Activated gamma-delta T cell (primary cell): Measurements from ENCODE around the gene LFNG.
A peak's percentile ranks its signal among the peaks of the same experiment; 100 is the strongest.

Experiments used
- DNase-seq: peaks from one replicate; lab custom pipeline; 2025; lab: John Stamatoyannopoulos, UW
- total RNA-seq, 2 donors: gene quantifications; one replicate each; lab custom pipeline; 2026; lab: John Stamatoyannopoulos, UW

Gene LFNG, protein sequence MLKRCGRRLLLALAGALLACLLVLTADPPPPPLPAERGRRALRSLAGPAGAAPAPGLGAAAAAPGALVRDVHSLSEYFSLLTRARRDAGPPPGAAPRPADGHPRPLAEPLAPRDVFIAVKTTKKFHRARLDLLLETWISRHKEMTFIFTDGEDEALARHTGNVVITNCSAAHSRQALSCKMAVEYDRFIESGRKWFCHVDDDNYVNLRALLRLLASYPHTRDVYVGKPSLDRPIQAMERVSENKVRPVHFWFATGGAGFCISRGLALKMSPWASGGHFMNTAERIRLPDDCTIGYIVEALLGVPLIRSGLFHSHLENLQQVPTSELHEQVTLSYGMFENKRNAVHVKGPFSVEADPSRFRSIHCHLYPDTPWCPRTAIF
- 174 to 261 reads per million in 2 donors for total RNA-seq

DNA sequence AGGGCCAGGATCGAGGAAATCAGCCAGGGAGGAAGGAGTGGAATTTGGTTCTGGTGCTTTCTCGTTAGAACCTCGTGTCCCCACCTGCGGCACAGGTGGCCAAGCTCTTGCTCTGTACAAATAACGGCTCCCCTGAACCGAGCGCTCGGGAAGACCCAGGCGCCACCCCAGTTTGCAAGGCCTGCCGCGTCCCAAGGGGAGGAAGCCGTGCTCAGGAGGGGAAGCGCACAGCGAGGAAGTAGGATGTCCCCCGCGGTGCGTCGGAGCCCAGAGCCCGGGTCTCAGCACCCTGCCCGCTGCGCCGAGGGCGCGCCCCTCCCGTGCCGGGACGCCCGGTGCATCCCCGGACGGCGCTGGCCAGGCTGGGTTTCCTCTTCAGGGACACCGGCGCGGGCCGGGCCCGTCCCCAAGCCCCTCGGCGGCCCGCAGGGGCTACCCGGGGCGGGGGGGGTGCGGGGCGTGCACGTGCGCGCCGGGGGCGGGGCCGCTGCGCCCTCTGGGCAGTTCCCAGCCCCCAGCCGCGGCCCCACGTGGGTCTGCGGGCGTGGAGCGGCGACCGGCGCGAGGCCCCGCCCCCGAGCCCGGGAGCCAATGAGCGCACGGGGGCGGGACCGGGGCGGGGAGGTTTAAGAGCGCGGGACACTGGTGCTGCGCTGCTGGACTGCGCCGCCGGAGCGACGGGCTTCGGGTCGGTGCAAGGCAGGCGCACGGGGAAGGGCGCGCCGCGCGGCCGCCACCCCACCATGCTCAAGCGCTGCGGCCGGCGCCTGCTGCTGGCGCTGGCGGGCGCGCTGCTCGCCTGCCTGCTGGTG lies at the start of gene LFNG:
Gene LFNG, plus strand, starts transcription at position 656 of the 812 bp plus-strand sequence. Its CDS starts 88 bp downstream, at position 744.
- DNase-seq = peak; percentile 77

DNA sequence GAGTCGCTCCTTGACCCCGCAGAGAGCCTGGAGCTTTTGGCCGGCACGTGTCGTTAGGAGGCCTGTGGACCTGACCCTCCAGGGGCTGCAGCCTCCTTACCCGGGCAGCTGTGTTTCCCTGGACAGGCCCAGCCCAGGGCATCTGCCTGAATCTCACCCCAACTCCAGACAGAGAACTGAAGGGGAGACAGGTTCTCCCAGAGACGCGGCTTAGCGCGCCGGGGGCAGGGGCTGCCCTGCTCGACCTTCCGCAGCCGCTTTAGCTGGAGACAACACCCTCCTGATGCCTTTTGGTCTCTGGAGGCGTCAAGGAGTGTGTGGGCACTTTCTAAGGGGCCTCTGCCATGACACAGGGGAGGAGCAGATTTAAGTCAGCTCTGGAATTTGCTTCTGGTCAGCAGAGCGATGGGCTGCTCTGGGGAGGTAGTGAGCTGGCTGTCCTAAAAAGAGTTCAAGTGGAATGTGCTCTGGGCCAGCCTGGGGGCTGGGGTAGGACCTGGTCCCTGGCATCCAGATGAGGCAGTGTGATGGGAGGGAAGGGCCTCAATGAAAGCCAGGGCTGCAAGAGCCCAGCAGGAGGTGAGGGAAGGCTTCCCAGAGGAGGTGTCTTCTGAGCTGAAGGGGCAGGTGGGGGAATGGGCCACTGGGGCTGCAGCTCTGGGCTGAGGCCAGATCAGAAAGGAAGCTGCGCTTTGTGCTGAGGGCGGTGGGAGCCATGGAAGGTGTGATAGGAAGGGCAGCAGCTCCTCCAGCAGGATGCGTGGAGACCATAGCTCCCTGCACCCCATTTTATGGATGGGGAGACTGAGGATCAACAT lies 49.2 kb upstream of the LFNG start:
- no peak for DNase-seq

DNA sequence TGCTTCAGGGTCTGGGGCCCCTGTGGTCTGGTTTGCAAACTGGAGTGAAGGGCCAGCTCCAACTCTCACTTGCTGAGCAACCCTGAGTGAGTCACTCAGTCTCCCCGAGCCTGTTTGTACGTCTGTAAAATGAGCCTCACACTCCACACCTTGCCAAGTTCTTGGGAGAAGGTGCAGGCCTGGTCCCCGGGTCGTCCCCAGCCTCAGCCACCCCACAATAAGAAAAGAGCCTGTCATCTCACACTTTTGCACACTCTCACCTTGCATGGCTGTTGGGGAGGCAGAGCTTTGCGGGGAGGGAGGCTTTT lies 48.6 kb upstream of the LFNG start:
- no peak for DNase-seq

DNA sequence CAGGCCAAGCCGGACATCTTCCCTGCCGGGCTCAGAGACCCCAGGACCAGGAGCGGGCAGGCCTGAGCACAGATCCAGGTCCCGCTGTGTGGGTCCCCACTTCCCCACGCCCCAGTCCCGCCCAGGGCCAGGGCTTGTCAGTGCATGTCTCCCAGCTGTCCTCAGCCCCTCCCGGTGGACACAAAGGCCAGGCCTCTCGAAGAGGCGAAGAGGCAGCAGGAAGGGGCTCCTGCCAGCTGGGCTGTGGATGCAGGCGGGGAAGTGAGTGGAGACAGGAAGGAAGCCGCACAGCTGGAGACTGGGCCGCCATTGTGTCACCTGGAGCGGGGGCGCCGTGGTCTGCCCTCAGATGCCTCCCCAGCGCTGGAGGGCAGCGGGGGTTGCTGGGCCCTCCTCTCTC lies 48.2 kb upstream of the LFNG start:
- DNase-seq = no peak

DNA sequence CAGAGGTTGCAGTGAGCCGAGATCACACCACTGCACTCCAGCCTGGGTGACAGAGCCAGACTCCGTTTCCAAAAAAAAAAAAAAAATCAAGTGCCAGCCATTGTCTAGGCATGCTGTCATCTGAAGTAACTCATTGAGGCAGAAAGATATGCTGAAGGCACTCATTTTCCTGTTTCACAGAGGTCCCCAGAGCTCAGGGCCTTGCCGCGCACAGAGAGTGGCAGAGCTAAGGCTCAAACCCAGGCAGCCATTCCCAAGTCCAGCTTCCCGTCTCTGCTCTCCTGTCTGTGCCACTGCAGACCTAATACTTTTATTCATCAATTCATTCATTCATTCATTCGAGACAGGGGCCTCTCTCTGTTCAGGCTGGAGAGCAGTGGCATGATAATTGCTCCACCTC lies 46.8 kb upstream of the LFNG start:
- DNase-seq = no peak

DNA sequence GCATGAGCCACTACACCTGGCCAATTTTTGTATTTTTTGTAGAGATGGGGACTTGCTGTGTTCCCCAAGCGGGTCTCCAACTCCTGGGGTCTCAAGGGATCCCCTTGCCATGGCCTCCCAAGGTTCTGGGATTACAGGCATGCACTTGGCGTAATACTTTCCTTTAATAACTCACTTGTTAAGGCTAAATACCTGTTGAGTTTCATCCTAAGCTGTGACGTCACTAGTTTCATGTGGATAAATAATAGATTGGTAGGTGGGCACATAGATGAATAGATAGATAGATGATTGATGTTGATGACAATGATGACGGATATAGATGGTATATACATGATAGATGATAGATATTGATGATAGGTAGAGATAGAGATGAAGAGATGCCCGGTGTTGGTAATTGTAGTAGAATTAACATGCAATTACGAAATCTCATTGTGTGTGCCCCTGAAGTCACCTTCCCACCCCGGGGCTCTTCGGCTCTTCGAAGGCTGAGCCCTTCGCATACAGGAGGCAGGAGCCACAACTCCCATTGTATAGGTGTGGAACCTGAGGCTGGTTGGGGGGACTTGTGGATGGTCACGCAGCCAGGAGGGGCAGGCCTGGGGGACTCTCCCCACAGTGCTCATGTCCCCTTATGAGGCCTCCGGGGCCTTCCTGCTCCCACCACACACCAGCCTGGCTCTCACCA lies 45.9 kb upstream of the LFNG start:
- no peak for DNase-seq

DNA sequence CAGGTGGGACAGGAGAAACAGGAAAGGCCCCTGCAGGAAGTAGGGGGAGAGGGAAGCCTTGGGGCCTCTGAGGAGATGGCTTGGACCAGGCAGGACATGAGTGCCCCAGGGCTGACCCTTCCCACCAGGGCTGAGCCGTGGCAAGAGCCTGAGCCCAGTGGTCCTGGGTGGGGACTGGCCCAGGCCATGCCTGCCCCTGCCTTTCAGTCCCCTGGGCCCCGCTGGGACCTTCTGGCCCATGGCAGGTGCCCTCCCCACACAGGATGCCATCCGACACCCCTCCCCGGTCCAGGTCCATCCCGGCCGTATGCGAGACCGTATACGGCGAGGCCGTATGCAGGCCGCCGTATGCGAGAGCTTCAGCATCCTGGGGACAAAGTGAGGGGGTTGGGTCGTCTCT lies 45.4 kb upstream of the LFNG start:
- no peak for DNase-seq

DNA sequence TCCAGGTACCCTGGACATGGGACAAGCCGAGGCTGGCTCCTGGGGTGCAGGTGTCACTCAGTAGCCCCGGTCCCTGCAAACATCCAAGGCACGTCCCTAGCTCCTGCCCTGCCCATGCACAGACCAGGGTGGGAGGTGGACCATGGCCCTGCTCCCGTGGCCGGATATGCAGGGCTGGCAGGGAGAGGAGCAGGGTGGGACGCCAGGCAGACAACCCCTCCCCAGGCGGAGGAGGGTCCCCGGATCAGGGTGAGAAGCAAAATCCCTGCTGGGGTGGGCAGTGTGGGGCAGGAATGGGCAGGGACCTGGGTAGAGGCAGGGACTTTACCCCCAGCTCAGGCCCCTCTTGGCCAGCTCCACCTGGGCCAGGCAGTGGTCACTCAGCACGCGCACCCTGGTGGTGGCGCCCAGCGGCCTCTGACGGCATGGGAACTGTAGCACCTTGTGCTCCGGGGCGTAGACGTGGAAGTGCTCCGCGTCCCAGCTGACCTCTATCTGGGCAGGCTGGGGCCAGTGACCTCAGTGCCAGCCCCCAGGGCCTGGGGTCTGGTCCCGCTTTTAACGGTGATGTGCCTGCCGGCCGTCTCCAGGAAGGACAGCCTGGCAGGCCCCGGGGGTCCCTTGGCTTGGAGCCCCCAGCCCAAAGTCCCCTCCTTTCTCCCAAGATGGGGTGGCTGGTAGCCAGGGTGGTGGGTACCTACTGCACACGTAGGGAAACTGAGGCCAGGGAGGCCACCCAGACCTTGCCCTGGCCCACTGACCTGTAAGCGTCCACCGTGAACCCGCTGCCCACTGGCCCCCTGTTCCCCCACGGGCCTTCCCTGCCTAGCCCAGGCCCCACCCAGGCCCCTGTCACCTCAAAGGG lies 44.5 kb upstream of the LFNG start:
- DNase-seq = no peak

DNA sequence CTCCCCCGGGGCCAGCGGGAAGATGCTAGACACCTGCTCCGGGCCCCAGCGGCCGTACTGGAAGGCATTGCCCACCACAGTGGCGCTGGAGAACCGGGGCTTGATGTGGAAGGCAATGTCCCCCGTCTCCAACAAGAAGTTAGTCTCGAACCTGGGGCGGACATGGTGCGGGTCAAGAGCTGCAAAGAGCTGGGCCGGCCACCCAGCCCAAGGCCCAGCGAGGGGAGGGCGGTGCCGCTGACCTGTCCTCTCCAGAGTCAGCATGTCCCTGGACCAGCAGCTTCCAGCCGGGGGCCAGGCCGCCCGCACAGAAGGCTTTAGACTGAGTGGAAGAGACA lies 43.9 kb upstream of the LFNG start:
- no peak for DNase-seq

DNA sequence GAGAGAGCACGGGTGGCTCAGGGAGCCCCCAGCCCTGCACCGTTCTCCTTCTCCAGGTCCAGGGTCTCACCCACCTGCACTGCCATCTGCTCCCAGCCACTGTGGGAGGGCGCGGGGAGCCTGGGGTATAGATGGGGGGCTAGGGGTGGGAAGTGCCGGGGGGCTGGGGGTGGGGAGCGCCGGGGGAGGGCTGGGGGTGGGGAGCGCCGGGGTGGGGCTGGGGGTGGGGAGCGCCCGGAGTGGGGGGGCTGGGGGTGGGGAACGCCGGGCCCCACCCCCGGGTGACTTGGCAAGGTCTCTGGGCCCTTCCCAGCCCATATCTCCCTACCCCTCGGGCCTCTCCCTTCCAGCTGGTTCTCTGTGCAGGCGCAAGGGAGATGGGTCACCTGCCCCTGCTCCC lies 43.3 kb upstream of the LFNG start, which contains the start of gene GRIFIN:
Gene GRIFIN, minus strand, starts transcription at position 101 of the 400 bp plus-strand sequence. Its CDS starts 15 bp downstream, at position 86.
- DNase-seq = no peak

DNA sequence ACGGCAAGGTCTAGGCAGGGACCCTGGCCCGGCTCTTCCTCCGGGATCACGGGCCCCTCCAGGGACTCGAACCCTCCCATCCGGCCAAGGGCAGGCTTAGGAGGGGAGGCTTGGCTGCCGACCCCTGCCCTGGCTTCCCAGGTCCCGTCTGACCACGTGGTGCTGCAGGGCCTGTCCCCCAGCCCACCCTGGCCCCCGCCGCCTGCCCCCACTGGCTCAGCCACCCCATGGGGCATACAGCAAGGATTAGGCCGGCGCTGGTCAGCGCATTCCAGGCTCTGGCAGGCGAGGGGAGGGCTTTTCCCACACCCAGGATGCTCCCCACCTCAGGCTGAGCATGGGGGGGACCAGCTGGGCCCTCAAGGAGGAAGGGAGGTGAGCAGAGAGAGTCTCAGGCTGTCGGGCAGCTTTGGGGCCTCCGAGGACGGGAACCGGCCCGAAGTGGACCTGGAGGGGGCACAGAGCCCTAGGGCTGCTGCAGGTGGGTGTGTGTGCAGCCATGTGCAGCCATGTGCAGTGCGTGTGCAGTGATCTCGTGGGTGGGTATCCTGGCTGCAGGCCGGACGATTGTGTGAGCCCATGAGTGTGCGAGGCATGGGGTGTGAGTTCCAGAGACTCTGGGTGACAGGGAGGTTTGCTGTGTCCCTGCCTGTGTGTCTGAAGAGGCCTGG lies 42.7 kb upstream of the LFNG start:
- DNase-seq = no peak

DNA sequence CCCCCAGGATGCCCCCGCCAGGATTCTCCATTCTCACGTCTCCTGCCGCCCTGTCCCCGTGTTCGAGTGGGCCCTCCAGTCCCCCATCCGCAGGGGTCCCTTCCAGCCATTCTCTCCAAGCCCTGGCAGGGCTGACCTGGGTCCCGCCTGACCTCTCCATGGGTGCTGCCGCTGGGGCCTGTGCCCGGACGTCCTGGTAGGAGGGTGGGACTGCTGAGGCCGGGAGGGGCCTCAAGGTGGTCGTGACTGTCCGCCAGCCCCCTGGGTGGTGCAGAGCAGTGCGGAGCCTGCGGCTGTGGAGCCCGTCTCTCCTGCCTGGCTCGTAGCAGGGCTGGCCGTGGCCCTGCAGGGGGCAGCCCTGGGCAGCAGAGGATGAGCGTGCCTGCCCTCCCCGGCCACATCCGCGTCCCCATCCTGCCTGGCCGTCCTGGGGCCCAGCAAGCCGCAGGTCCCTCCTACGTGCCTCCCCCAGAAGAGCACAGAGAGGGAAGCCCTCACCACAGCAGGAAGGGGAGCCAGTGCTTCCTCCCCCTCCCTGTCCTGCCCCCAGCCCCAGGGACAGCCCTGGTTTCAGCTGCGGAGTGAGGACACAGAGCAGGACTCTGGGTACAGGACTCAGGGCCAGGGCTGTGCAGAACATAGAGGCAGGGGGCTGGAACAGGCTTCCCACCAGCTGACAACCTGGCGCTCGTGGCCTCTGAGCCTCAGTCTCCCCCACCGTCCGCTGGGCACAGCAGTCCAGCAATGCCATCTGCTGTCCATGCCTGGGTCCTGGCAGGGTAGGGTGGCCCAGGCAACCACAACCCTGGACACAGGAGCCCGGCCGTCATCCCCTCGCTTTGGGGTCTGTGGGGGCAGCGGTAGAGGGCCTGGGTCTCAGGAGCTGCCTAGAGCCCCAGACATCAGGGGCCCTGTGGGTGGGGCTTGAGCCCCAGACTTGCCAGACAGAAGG lies 41.9 kb upstream of the LFNG start:
- peak; percentile 36 for DNase-seq

DNA sequence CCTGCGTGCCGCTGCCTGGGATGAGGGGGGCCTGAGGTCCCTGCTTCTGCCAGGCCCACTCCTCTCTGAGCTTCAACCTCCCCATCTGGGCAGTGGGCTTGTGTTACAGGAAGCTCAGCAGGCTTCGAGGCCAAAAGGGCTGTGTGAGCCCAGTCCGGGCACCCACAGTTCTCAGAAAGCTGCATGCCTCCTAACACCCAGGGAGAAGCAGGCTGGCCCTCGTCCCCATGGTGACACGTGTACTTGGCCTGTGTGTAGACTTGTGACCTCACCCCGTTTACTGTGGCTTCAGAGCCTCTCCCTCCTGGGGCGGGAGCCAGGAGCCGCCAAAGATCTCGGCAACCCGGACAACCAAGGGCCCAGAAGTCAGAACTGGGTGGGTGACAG lies 41.2 kb upstream of the LFNG start:
- DNase-seq = no peak

DNA sequence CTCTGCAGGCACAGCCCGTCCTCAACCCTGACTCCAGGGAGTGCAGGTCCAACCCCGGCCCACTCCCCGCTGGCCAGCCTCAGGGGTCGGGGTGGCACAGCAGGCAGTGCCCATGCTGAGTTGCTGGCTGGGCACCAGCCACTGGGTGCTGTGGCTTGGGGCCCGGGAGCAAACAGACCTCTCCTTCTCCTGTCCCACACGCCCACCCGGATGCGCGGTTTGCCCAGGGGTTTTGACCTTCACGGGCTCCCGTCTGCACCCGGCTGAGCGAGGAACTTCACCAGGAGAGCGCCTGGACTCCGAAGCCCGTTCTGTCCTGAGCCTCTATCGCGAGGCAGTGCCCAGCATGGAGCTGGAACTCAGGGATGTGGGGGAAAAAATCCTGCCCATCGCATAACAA lies 40.8 kb upstream of the LFNG start:
- DNase-seq = no peak

DNA sequence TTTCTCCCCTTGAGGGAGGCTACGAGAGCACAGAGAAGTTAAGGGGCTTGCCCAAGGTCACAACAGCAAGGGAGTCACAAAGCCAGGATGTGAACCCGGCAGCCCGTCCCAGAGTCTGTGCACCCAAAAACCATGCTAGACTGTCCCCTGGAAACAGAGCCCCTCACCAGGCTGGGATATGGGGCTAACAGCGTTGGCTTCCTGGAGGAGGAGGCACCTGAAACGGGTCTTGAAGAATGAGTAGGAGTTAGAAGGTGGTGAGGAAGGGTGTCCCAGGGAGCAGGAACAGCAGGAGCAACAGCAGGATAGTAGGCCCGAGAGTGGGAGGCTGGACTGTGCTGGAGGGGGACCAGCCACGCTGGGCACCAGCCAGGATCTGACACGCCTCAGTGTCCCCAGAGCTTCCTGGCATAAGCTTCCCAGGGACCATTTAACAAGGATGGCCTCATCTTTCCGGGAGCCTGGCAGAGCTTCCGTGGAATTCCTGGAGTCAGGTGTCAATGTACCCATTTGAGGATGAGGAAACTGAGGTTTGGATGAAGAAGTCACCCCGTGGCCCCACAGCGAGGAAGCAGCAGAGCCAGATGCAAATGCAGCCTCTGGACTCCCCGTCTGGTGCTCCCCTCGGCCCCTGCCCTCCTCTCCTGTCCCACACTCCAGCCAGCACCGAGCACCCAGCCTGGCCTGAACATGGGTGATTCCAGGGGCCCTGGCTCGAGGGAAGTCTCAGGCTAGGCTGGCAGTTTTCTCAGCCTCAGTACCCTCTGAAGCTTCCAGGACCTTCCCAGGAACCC lies 40.1 kb upstream of the LFNG start:
- no peak for DNase-seq

DNA sequence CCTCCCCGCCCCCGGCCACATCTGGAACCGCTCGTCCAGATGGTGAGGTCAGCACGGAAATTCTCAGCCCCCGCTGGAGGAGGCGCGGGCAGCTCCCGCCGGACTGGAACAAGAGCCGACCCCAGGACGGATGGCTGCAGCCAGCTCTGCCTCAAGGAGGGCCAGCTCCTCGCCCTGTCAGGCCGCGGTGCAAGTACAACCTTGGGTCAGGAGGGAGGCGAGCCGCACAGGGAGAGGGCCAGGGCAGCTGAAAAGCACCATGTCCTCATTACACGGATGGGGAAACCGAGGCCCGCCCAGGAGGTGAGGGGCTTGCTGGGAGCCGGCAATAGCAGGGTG lies 39.5 kb upstream of the LFNG start:
- DNase-seq = no peak

DNA sequence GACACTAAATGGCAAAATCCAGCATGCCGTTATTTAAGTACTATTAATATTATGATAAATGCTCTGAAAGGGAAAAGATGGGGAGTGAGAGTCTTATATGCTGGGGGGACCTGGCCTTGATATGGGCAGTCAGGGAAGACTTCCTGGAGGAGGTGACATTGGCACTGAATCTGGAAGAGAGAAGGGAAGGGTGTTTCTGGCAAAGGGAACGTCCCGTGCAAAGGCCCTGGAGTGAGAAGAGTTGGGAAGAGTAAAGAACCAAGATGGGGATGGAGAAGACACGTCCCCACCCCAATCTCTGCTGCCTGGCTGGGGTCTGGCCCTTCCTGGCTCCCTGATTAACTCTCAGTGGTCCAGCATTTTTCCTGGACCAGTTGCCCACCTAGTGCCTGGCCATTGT lies 38.4 kb upstream of the LFNG start:
- no peak for DNase-seq

DNA sequence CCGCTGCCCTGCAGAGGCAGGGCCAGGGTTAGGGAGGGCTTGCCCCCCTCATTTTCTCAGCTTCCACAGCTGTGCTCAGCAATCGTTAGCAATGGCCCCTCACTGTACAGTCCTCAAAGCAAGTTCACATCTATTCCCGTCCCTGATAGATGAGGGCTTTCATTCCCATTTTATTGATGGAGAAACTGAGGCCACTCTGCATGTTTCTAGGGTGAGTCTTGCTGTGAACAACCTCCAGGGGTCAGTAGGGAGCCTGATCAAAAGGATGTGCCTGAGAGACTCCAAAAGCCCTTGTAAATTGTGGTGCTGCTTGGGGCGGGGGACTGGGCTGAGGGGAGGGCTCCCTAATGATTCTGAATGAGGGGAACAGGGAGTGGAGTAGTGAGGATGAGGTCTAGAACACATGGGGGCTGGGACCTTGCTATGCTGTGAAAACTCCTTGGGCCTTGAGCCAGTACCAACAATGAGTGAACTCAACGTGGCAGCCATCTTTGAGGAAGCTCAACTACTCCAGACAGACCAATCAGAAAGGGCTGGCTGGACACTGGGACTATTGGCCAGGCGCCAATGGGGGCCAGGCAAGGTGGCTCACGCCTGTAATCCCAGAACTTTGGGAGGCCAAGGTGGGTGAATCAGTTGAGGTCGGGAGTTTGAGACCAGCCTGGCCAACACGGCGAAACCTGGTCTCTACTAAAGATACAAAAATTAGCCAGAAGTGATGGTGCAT lies 36.7 kb upstream of the LFNG start:
- no peak for DNase-seq
